Thymus (tissue), 14 donors: Measurements from ENCODE around the gene CHEK1. TPM values are rescaled to one million over a fixed set of nuclear protein-coding genes. Genes with fewer than 3 reads are reported as not detected.
"Not testable (repeated sequence)": the region's sequence is repeated elsewhere in the genome, so short reads cannot be mapped to it uniquely, and the experiment has no call there.

ENCODE experiments used
- DNase-seq, 9 donors: peaks; one replicate each; pipeline ENCODE4 v3.0.0-alpha.2; 2013; ENCODE audit warnings: low spot score in 9 of 9, low read depth in 6 of 9, missing footprints in 1 of 9
- H3K27ac ChIP-seq, 2 donors: one replicate each; pipeline ENCODE4 v1.5.1; 2013; ENCODE audit warnings: control low read depth in 1 of 2, low read depth in 1 of 2, low read length in 1 of 2, mild to moderate bottlenecking in 1 of 2, moderate library complexity in 1 of 2
- H3K27me3 ChIP-seq, 2 donors: one replicate each; pipeline ENCODE4 v1.5.1; 2013; ENCODE audit warnings: low read length in 1 of 2; ENCODE audit not compliant: control insufficient read depth in 2 of 2, insufficient read depth in 1 of 2
- H3K36me3 ChIP-seq, 2 donors: one replicate each; pipeline ENCODE4 v1.5.1; 2013; ENCODE audit warnings: low read length in 1 of 2, mild to moderate bottlenecking in 1 of 2, moderate library complexity in 1 of 2; ENCODE audit not compliant: control insufficient read depth in 2 of 2, insufficient read depth in 2 of 2
- H3K4me1 ChIP-seq, 2 donors: one replicate each; pipeline ENCODE4 v1.5.1; 2013; ENCODE audit warnings: low read length in 2 of 2; ENCODE audit not compliant: control insufficient read depth in 2 of 2, insufficient read depth in 2 of 2
- H3K4me3 ChIP-seq, 2 donors: one replicate each; pipeline ENCODE4 v1.5.1; 2013; ENCODE audit warnings: low read length in 2 of 2, control low read depth in 1 of 2, mild to moderate bottlenecking in 1 of 2
- H3K9me3 ChIP-seq, 2 donors: one replicate each; pipeline ENCODE4 v1.5.1; 2013; ENCODE audit warnings: low read length in 1 of 2, mild to moderate bottlenecking in 1 of 2; ENCODE audit not compliant: control insufficient read depth in 2 of 2, insufficient read depth in 1 of 2
- WGBS: extraction: QIAGEN DNeasy Blood & Tissue Kit; methylation state at CpG from one replicate; pipeline ENCODE4 v1.1.7; 2013; 5-methylcytosine and 5-hydroxymethylcytosine counted together
- long read RNA-seq, 10 donors: transcript quantifications; one replicate each; lab custom pipeline, GENCODE V29; 2026
- polyA plus RNA-seq: library from polyadenylated mRNA; stranded (reverse); fragments of 200-250 nt; gene quantifications from one replicate; pipeline ENCODE4 v1.2.3, GENCODE V29; 2013
- total RNA-seq: library from RNA; stranded (reverse); fragments of 120-200 nt; gene quantifications from one replicate; pipeline ENCODE4 v1.2.4, GENCODE V29; 2013
- donor health status: healthy.

CHEK1 gene
- total RNA-seq: 35.5 TPM
- 3.8 TPM for polyA plus RNA-seq
- long read RNA-seq, donor 1, partial matches to known transcripts: 0 of 1 reads
- long read RNA-seq, donor 1, other reads (novel, unspliced or antisense): 0 of 1 reads
- long read RNA-seq, donor 2: 0 reads
- long read RNA-seq, donor 3, full-length matches to known transcripts: 6 of 6 reads
- long read RNA-seq, donor 3, partial matches to known transcripts: 0 of 6 reads
- long read RNA-seq, donor 3, other reads (novel, unspliced or antisense): 0 of 6 reads
- long read RNA-seq, donor 4, full-length matches to known transcripts: 2 of 2 reads
- long read RNA-seq, donor 4, partial matches to known transcripts: 0 of 2 reads
- long read RNA-seq, donor 4, other reads (novel, unspliced or antisense): 0 of 2 reads
- long read RNA-seq, donor 5, full-length matches to known transcripts: 8 of 8 reads
- long read RNA-seq, donor 5, partial matches to known transcripts: 0 of 8 reads
- long read RNA-seq, donor 5, other reads (novel, unspliced or antisense): 0 of 8 reads
- long read RNA-seq, donor 6, full-length matches to known transcripts: 5 of 5 reads
- long read RNA-seq, donor 6, partial matches to known transcripts: 0 of 5 reads
- long read RNA-seq, donor 6, other reads (novel, unspliced or antisense): 0 of 5 reads
- long read RNA-seq, donor 7, full-length matches to known transcripts: 4 of 4 reads
- long read RNA-seq, donor 7, partial matches to known transcripts: 0 of 4 reads
- long read RNA-seq, donor 7, other reads (novel, unspliced or antisense): 0 of 4 reads
- long read RNA-seq, donor 8, full-length matches to known transcripts: 5 of 5 reads
- long read RNA-seq, donor 8, partial matches to known transcripts: 0 of 5 reads
- long read RNA-seq, donor 8, other reads (novel, unspliced or antisense): 0 of 5 reads
- long read RNA-seq, donor 9, full-length matches to known transcripts: 4 of 4 reads
- long read RNA-seq, donor 9, partial matches to known transcripts: 0 of 4 reads
- long read RNA-seq, donor 9, other reads (novel, unspliced or antisense): 0 of 4 reads
- long read RNA-seq, donor 10, full-length matches to known transcripts: 3 of 3 reads
- long read RNA-seq, donor 10, partial matches to known transcripts: 0 of 3 reads
- long read RNA-seq, donor 10, other reads (novel, unspliced or antisense): 0 of 3 reads

- peak within 1 kb of the TSS; percentile 96 to 97 for H3K27ac ChIP-seq
- no peak for DNase-seq
- 75% methylated on average over 9 of the region's 9 CpGs for WGBS
Observed at GRCh38 chr11:125624756-125625213, at the start of gene CHEK1. TSS of gene CHEK1 (plus strand) at chr11:125625163. CDS start at chr11:125626769, 1,606 bp downstream.

GRCh38 chr11:125577181-125577580, 47.8 kb upstream of the CHEK1 start:
- not testable (repeated sequence) for DNase-seq, H3K27me3 ChIP-seq, H3K27ac ChIP-seq, H3K4me1 ChIP-seq, H3K9me3 ChIP-seq, H3K4me3 ChIP-seq
- H3K36me3 ChIP-seq: peaks cover 56 to 75% of the 10 kb centered on the region in 2 donors
- WGBS: 98% methylated on average over 14 of the region's 14 CpGs

More at GRCh38 chr11:125624756-125625213, at the start of gene CHEK1:
- Histone ChIP-seq H3K27me3 (no peaks in the 10 kb centered on the region), H3K4me3 (peak within 1 kb of the TSS; percentile 56 to 59), H3K36me3 (peaks cover 16 to 21% of the 10 kb centered on the region in 2 donors), H3K9me3 (no peaks in the 10 kb centered on the region), H3K4me1 (peaks cover 9 to 16% of the 10 kb centered on the region in 2 donors)

- no peaks in the 10 kb centered on the region for H3K4me1 ChIP-seq
- 98% methylated on average over 2 of the region's 2 CpGs for WGBS
- no peaks in the 10 kb centered on the region for H3K9me3 ChIP-seq
- peaks cover 67 to 84% of the 10 kb centered on the region in 2 donors for H3K36me3 ChIP-seq
- H3K4me3 ChIP-seq: no peak overlapping the region
- H3K27me3 ChIP-seq: no peaks in the 10 kb centered on the region
- no peak overlapping the region for H3K27ac ChIP-seq
- DNase-seq: no peak
Observed at GRCh38 chr11:125578783-125579182, 46.2 kb upstream of the CHEK1 start.

GRCh38 chr11:125579811-125580210, 45.2 kb upstream of the CHEK1 start:
- Histone ChIP-seq H3K4me3 (no peak overlapping the region), H3K4me1 (no peaks in the 10 kb centered on the region), H3K27me3 (no peaks in the 10 kb centered on the region), H3K27ac (no peak overlapping the region), H3K36me3 (peaks cover 63 to 86% of the 10 kb centered on the region in 2 donors), H3K9me3 (no peaks in the 10 kb centered on the region)
- 99% methylated on average over 5 of the region's 5 CpGs for WGBS
- no peak for DNase-seq

GRCh38 chr11:125583496-125583895, 41.5 kb upstream of the CHEK1 start:
- no peaks in the 10 kb centered on the region for H3K9me3 ChIP-seq
- no peak for DNase-seq
- 99% methylated on average over 11 of the region's 11 CpGs for WGBS
- no peaks in the 10 kb centered on the region for H3K27me3 ChIP-seq
- H3K4me3 ChIP-seq: no peak overlapping the region
- no peaks in the 10 kb centered on the region for H3K4me1 ChIP-seq
- no peak overlapping the region for H3K27ac ChIP-seq
- peaks cover 38 to 58% of the 10 kb centered on the region in 2 donors for H3K36me3 ChIP-seq

GRCh38 chr11:125585487-125585886, 39.5 kb upstream of the CHEK1 start:
- Histone ChIP-seq H3K4me3 (no peak overlapping the region), H3K36me3 (peaks cover 23 to 38% of the 10 kb centered on the region in 2 donors), H3K27me3 (no peaks in the 10 kb centered on the region), H3K4me1 (no peaks in the 10 kb centered on the region), H3K27ac (no peak overlapping the region), H3K9me3 (no peaks in the 10 kb centered on the region)
- no peak for DNase-seq
- 100% methylated on average over 1 of the region's 1 CpG for WGBS

- 96% methylated on average over 3 of the region's 3 CpGs for WGBS
Observed at GRCh38 chr11:125586623-125587022, 38.3 kb upstream of the CHEK1 start.

GRCh38 chr11:125587480-125587879, 37.5 kb upstream of the CHEK1 start:
- H3K27ac ChIP-seq: no peak overlapping the region
- no peak for DNase-seq
- WGBS: 97% methylated on average over 1 of the region's 1 CpG
- no peaks in the 10 kb centered on the region for H3K27me3 ChIP-seq
- no peaks in the 10 kb centered on the region for H3K9me3 ChIP-seq
- H3K4me1 ChIP-seq: peaks cover 0 to 7% of the 10 kb centered on the region in 2 donors
- H3K4me3 ChIP-seq: no peak overlapping the region
- peaks cover 16 to 24% of the 10 kb centered on the region in 2 donors for H3K36me3 ChIP-seq

More at GRCh38 chr11:125586623-125587022, 38.3 kb upstream of the CHEK1 start:
- Histone ChIP-seq H3K27ac (no peak overlapping the region), H3K27me3 (no peaks in the 10 kb centered on the region), H3K4me1 (peaks cover 0 to 5% of the 10 kb centered on the region in 2 donors), H3K36me3 (peaks cover 20 to 31% of the 10 kb centered on the region in 2 donors), H3K9me3 (no peaks in the 10 kb centered on the region), H3K4me3 (no peak overlapping the region)
- no peak for DNase-seq
